GM12878 (cell line): ENCODE data around the gene PATL2. TPM values are rescaled to one million over a fixed set of nuclear protein-coding genes. Genes with fewer than 3 reads are reported as not detected.

Source experiments
- ATAC-seq: fragments of 200-7000 bp; cut with Tn5 transposase; 3 replicates; pipeline ENCODE4 v1.9.1; 2020; ENCODE audit warnings: mild to moderate bottlenecking, moderate library complexity
- BruUV-seq: library from RNA; stranded (reverse); fragments of 400-500 nt; replicated peaks from 2 replicates; lab custom pipeline; 2021; lab: Mats Ljungman, UMichigan
- CTCF ChIA-PET: fragments of 300-600 bp; sonication (Branson Sonifier 250); formaldehyde crosslinking; extraction: SDS; loops from one replicate; lab custom pipeline; 2021; ENCODE audit warnings: inconsistent platforms; lab: Yijun Ruan, JAX
- POLR2A ChIA-PET: fragments of 350-600 bp; formaldehyde crosslinking; extraction: SDS; loops from one replicate; lab custom pipeline; 2021; ENCODE audit warnings: inconsistent platforms; lab: Charles Lee
- RAD21 ChIA-PET: fragments of 300-600 bp; sonication (Branson Sonifier 250); formaldehyde crosslinking; loops from one replicate; lab custom pipeline; 2023; ENCODE audit warnings: antibody characterized with exemption; ENCODE audit not compliant: unreplicated experiment; lab: Charles Lee
- SMC1A ChIA-PET: fragments of 300-600 bp; sonication (Branson Sonifier 250); formaldehyde crosslinking; loops from one replicate; lab custom pipeline; 2023; ENCODE audit not compliant: unreplicated experiment, uncharacterized antibody; lab: Charles Lee
- DNase-seq: peaks from one replicate; pipeline ENCODE4 v3.0.0-alpha.2; 2011; ENCODE audit warnings: low read depth, low spot score
- FAIRE-seq: peaks from 3 replicates; lab custom pipeline; 2011; peaks lifted over from hg19 to GRCh38; lab: Jason Lieb, UNC
- H2AFZ ChIP-seq: 2 replicates; pipeline ENCODE4 v1.6.0; 2011; ENCODE audit warnings: low read depth, low read length, control low read depth; ENCODE audit not compliant: control insufficient read depth
- H3K27ac ChIP-seq: 2 replicates; pipeline ENCODE4 v1.5.1; 2011; ENCODE audit warnings: control low read depth; ENCODE audit not compliant: control insufficient read depth, insufficient read depth
- H3K27me3 ChIP-seq, 2 experiments: replicated peaks in 1 of 2; 2 replicates each; pipeline versions ENCODE4 v1.6.0 to v1.6.1; 2011; ENCODE audit warnings: low read length in 1 of 2; ENCODE audit not compliant: control insufficient read depth in 2 of 2, insufficient read depth in 2 of 2
- H3K36me3 ChIP-seq, 2 experiments: 2 replicates each; pipeline ENCODE4 v1.5.1; 2011; ENCODE audit warnings: low read length in 1 of 2; ENCODE audit not compliant: control insufficient read depth in 2 of 2, insufficient read depth in 2 of 2
- H3K4me1 ChIP-seq: 2 replicates; pipeline ENCODE4 v1.6.1; 2011; ENCODE audit warnings: mild to moderate bottlenecking, low read length, moderate library complexity, mixed read lengths; ENCODE audit not compliant: control insufficient read depth, insufficient read depth
- H3K4me2 ChIP-seq: 2 replicates; pipeline ENCODE4 v1.6.0; 2011; ENCODE audit warnings: control low read depth; ENCODE audit not compliant: control insufficient read depth, insufficient read depth
- H3K4me3 ChIP-seq: fragments of 200-600 bp; sonication (generic); 2 replicates; pipeline ENCODE4 v1.5.1; 2016
- H3K79me2 ChIP-seq: 2 replicates; pipeline ENCODE4 v1.6.0; 2011; ENCODE audit warnings: low read length; ENCODE audit not compliant: control insufficient read depth, insufficient read depth
- H3K9ac ChIP-seq: 2 replicates; pipeline ENCODE4 v1.8.0; 2011; ENCODE audit warnings: low read length, control low read depth, mixed read lengths; ENCODE audit not compliant: control insufficient read depth, insufficient read depth
- H3K9me3 ChIP-seq: replicated peaks from 3 replicates; pipeline ENCODE4 v1.5.1; 2011; ENCODE audit warnings: mild to moderate bottlenecking, low read length; ENCODE audit not compliant: control insufficient read depth, insufficient read depth
- H4K20me1 ChIP-seq: 2 replicates; pipeline ENCODE4 v1.6.0; 2011; ENCODE audit not compliant: control insufficient read depth, insufficient read depth
- BACH1 ChIP-seq: fragments of 450-650 bp; IDR thresholded peaks from 2 replicates; pipeline ENCODE4 v1.6.1; 2017; ENCODE audit warnings: mild to moderate bottlenecking, borderline replicate concordance
- IRF5 ChIP-seq: fragments of 450-650 bp; IDR thresholded peaks from 2 replicates; pipeline ENCODE4 v1.6.1; 2017; ENCODE audit warnings: borderline replicate concordance
- LARP7 ChIP-seq: fragments of 450-650 bp; IDR thresholded peaks from 2 replicates; pipeline ENCODE4 v1.6.1; 2017; ENCODE audit warnings: mild to moderate bottlenecking
- POLR2A ChIP-seq: IDR thresholded peaks from 2 replicates; pipeline ENCODE4 v1.6.1; 2011; ENCODE audit warnings: low read depth, mild to moderate bottlenecking, low read length
- POLR2AphosphoS2 ChIP-seq: IDR thresholded peaks from 2 replicates; pipeline ENCODE4 v1.6.1; 2011; ENCODE audit warnings: low read depth, mild to moderate bottlenecking, low read length, improper control_type of control experiment, moderate library complexity
- POLR2AphosphoS5 ChIP-seq: IDR thresholded peaks from 2 replicates; pipeline ENCODE4 v1.6.1; 2011; ENCODE audit warnings: mild to moderate bottlenecking, low read length, inconsistent platforms
- RAD51 ChIP-seq: fragments of 450-650 bp; IDR thresholded peaks from 2 replicates; pipeline ENCODE4 v1.6.1; 2016; ENCODE audit warnings: moderate library complexity, mild to moderate bottlenecking, inconsistent platforms
- WRNIP1 ChIP-seq: IDR thresholded peaks from 2 replicates; pipeline ENCODE4 v1.6.1; 2011; ENCODE audit warnings: low read depth, low read length, improper control_type of control experiment, borderline replicate concordance
- WGBS: methylation state at CpG from one replicate; pipeline ENCODE4 v1.1.6; 2016; ENCODE audit warnings: low lambda C conversion rate; ENCODE audit not compliant: insufficient replicate concordance, insufficient coverage; ENCODE audit errors: missing lambda C conversion rate; 5-methylcytosine and 5-hydroxymethylcytosine counted together
- in situ Hi-C: fragments of 300-500 bp; cut with MboI; formaldehyde crosslinking; loops from 9 replicates; pipeline ENCODE4 v1.14.3; 2018; ENCODE audit warnings: mixed read lengths
- intact Hi-C: fragments of 100-400 bp; cut with micrococcal nuclease; formaldehyde crosslinking; loops from one replicate; pipeline ENCODE4 v1.14.2; 2022; ENCODE audit not compliant: unreplicated experiment
- polyA plus RNA-seq, 11 experiments: library from polyadenylated mRNA; depleted of rRNA in 4 of 11; unstranded in 6 of 11; stranded (reverse) in 5 of 11; fragments of >200 nt; fragmentation: Nextera tagmentation in 4 of 11; fragmentation: Illumina TruSeq in 1 of 11; extraction: Ambion mirVana in 4 of 11; extraction: Trizol in 1 of 11; gene quantifications; 1 replicate in 1 of 11; 2 replicates in 10 of 11; pipeline versions ENCODE4 v1.2.1 to v1.2.3, GENCODE V29; 2011 to 2016; ENCODE audit warnings: inconsistent platforms in 2 of 11, missing spikeins in 2 of 11, low read depth in 1 of 11
- total RNA-seq, 4 experiments: library from RNA; depleted of rRNA in 3 of 4; stranded (reverse); fragments of >200 nt in 3 of 4; fragmentation: Illumina TruSeq in 1 of 4; extraction: Trizol in 1 of 4; gene quantifications; 2 replicates each; pipeline versions ENCODE4 v1.2.1 to v1.2.3, GENCODE V29; 2013 to 2021

Gene PATL2
- total and polyA plus RNA-seq, 10 of the 15 experiments (the other 5 are each of a cell fraction or from before 2014, with no cell fraction given) = 4.2 to 16.2 (median 12.1) TPM

GRCh38 chr15:44715797-44716334 lies 4.7 kb upstream of the PATL2 start:
- H3K9me3 ChIP-seq = no peaks in the 10 kb centered on the region
- peak overlapping the region; percentile 93 for H3K4me2 ChIP-seq
- ChIA-PET RAD21 (interaction anchor here (0.8 to 18.4 kb wide), 3 partner anchors 14 to 169 kb away, joined by 3 to 653 read pairs (median 231); partner anchors contain the start of genes SPG11 and TRIM69), SMC1A (interaction anchor here (0.8 to 19.0 kb wide), 5 partner anchors 15 to 137 kb away, joined by 3 to 637 read pairs (median 4); partner anchors contain the start of genes SPG11 and TRIM69), CTCF (interaction anchor here (10.2 to 14.3 kb wide), 3 partner anchors 12 to 49 kb away, joined by 153 to 278 read pairs (median 203); partner anchors contain the start of genes SPG11 and TRIM69), POLR2A (interaction anchor here (0.5 to 24.8 kb wide), 4 partner anchors 17 to 82 kb away, joined by 3 to 718 read pairs (median 129); partner anchors contain the start of genes SPG11 and TRIM69)
- TF ChIP-seq POLR2AphosphoS5 (peak; percentile 60), IRF5 (no peak), BACH1 (0 out of 2 replicates have a peak, but pooled peaks have one; percentile 57), POLR2A (peak; percentile 37; the same call in 1 of the 2 replicates), RAD51 (no peak), POLR2AphosphoS2 (peak; percentile 40), LARP7 (0 out of 2 replicates have a peak, but pooled peaks have one; percentile 9), WRNIP1 (peak; percentile 33; the same call in 1 of the 2 replicates)
- peaks cover 55% of the 10 kb centered on the region for H3K4me1 ChIP-seq
- DNase-seq = no peak
- in situ Hi-C loops = no loop called here
- intact Hi-C loops = no loop called here
- H3K9ac ChIP-seq = peak overlapping the region; percentile 100
- no peak for ATAC-seq
- H3K4me3 ChIP-seq = peak overlapping the region; percentile 99
- H3K79me2 ChIP-seq = peaks cover 82% of the 10 kb centered on the region
- 50% methylated on average over 2 of the region's 2 CpGs for WGBS
- H3K27ac ChIP-seq = peak overlapping the region; percentile 99
- H4K20me1 ChIP-seq = peaks cover 30% of the 10 kb centered on the region
- no peaks in the 10 kb centered on the region for H3K27me3 ChIP-seq
- peaks cover 19 to 52% of the 10 kb centered on the region in 2 experiments for H3K36me3 ChIP-seq
- no TSS peak for BruUV-seq
- H2AFZ ChIP-seq = no peak overlapping the region
- no peak for FAIRE-seq
